Panc1 (cell line): ENCODE results near the gene RHBDL1. TPM values are rescaled to one million over a fixed set of nuclear protein-coding genes. Genes with fewer than 3 reads are reported as not detected.

ENCODE experiments used
- ATAC-seq: fragments of 200-7000 bp; cut with Tn5 transposase; 2 replicates; pipeline ENCODE4 v1.9.1; 2020; ENCODE audit warnings: mild to moderate bottlenecking, moderate library complexity
- BruUV-seq: library from RNA; stranded (reverse); fragments of 400-500 nt; replicated peaks from 2 replicates; lab custom pipeline; 2021; lab: Mats Ljungman, UMichigan
- CTCF ChIA-PET: fragments of 300-600 bp; sonication (Branson Sonifier 250); formaldehyde crosslinking; loops from one replicate; lab custom pipeline; 2022; ENCODE audit warnings: antibody characterized with exemption; lab: Charles Lee
- POLR2A ChIA-PET: fragments of 300-600 bp; sonication (Branson Sonifier 250); formaldehyde crosslinking; loops from one replicate; lab custom pipeline; 2022; ENCODE audit warnings: antibody characterized with exemption; lab: Charles Lee
- DNase-seq: peaks from one replicate; pipeline ENCODE4 v3.0.0-alpha.2; 2010; ENCODE audit warnings: low read depth, low spot score
- H3K27ac ChIP-seq: 2 replicates; pipeline ENCODE4 v1.5.1; 2011; ENCODE audit warnings: mild to moderate bottlenecking, low read length, inconsistent platforms
- H3K27me3 ChIP-seq: fragments of 200-500 bp; sonication (Bioruptor generic); 2 replicates; pipeline ENCODE4 v1.6.0; 2014; ENCODE audit warnings: low read length, inconsistent platforms; ENCODE audit not compliant: control insufficient read depth, insufficient read depth
- H3K36me3 ChIP-seq: fragments of 200-500 bp; sonication (Bioruptor generic); 2 replicates; pipeline ENCODE4 v1.5.1; 2014; ENCODE audit warnings: inconsistent platforms, mild to moderate bottlenecking, low read length, moderate library complexity; ENCODE audit not compliant: control insufficient read depth, insufficient read depth
- H3K4me1 ChIP-seq: 2 replicates; pipeline ENCODE4 v1.5.1; 2011; ENCODE audit warnings: inconsistent platforms, mild to moderate bottlenecking, low read length, moderate library complexity; ENCODE audit not compliant: control insufficient read depth, insufficient read depth
- H3K4me3 ChIP-seq, 2 experiments: 2 replicates each; pipeline ENCODE4 v1.5.1; 2011 to 2012; ENCODE audit warnings: low read depth in 2 of 2, low read length in 2 of 2, mild to moderate bottlenecking in 2 of 2, inconsistent platforms in 1 of 2, moderate library complexity in 1 of 2
- H3K9me3 ChIP-seq: fragments of 200-500 bp; sonication (Bioruptor generic); 2 replicates; pipeline ENCODE4 v1.5.1; 2014; ENCODE audit warnings: low read depth, mild to moderate bottlenecking, inconsistent platforms, low read length, moderate library complexity; ENCODE audit not compliant: control insufficient read depth, insufficient read depth
- POLR2AphosphoS5 ChIP-seq: IDR thresholded peaks from 2 replicates; pipeline ENCODE4 v1.6.1; 2012; ENCODE audit warnings: mild to moderate bottlenecking, low read depth, low read length, moderate library complexity
- REST ChIP-seq, 2 experiments: IDR thresholded peaks; 2 replicates each; pipeline ENCODE4 v1.6.1; 2011 to 2012; ENCODE audit warnings: low read depth in 2 of 2, control low read depth in 1 of 2, low read length in 1 of 2, mild to moderate bottlenecking in 1 of 2, moderate library complexity in 1 of 2; ENCODE audit not compliant: insufficient read depth in 1 of 2
- SIN3A ChIP-seq: IDR thresholded peaks from 2 replicates; pipeline ENCODE4 v1.6.1; 2012; ENCODE audit warnings: low read depth, mild to moderate bottlenecking, low read length, moderate library complexity, borderline replicate concordance; ENCODE audit not compliant: insufficient read depth
- TCF7L2 ChIP-seq: IDR thresholded peaks from 2 replicates; pipeline ENCODE4 v1.6.1; 2011; ENCODE audit warnings: mild to moderate bottlenecking, low read depth, low read length, inconsistent platforms
- in situ Hi-C: cut with HindIII; loops from 2 replicates; pipeline ENCODE4 v1.10.0; 2016; ENCODE audit warnings: low sequenced_read_pairs, low pct_unique_long_range_greater_than_20kb
- intact Hi-C: fragments of 100-400 bp; cut with micrococcal nuclease; formaldehyde crosslinking; loops from one replicate; pipeline ENCODE4 v1.10.0; 2022; ENCODE audit not compliant: unreplicated experiment
- total RNA-seq: library from RNA; stranded (reverse); gene quantifications from one replicate; pipeline ENCODE4 v1.2.1, GENCODE V29; 2021; ENCODE audit not compliant: unreplicated experiment
- TF ChIP-seq, protein P1 (sequence below): fragments of 450-650 bp; IDR thresholded peaks from 2 replicates; pipeline ENCODE4 v1.5.1; 2017; ENCODE audit warnings: mild to moderate bottlenecking

Gene RHBDL1
- total RNA-seq, 1 experiment from 2014 or later = 6.6 TPM

DNA sequence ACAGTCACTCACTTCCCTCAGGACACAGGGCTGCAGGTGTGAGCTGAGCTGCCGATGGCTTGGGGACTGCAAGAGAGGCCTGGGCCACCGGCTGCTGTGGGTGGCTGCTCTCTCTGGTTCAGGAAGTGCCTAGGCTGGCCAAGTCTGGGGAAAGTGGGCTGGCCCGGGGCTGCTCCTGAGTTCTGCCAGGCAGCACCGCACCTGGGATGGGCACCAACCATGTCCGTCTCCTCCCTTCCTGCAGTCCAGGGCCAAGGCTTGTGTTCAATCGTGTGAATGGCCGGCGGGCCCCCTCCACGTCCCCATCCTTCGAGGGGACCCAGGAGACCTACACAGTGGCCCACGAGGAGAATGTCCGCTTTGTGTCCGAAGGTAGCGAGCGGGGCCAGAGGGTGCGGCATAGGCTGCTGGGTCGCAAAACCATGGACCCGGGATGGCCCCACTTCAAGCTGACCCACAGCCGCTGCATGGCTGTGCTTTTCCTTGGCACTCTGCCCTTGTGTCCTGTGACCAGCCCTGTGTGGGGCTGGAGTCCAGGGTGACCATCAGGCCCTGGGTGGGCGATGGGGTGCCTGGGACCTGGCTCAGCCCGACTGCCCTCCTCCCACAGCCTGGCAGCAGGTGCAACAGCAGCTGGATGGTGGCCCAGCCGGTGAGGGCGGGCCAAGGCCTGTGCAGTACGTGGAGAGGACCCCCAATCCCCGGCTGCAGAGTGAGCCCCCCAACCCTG, 28.1 kb upstream of the RHBDL1 start:
- intact Hi-C loops = no loop called here
- TF ChIP-seq, protein P1, sequence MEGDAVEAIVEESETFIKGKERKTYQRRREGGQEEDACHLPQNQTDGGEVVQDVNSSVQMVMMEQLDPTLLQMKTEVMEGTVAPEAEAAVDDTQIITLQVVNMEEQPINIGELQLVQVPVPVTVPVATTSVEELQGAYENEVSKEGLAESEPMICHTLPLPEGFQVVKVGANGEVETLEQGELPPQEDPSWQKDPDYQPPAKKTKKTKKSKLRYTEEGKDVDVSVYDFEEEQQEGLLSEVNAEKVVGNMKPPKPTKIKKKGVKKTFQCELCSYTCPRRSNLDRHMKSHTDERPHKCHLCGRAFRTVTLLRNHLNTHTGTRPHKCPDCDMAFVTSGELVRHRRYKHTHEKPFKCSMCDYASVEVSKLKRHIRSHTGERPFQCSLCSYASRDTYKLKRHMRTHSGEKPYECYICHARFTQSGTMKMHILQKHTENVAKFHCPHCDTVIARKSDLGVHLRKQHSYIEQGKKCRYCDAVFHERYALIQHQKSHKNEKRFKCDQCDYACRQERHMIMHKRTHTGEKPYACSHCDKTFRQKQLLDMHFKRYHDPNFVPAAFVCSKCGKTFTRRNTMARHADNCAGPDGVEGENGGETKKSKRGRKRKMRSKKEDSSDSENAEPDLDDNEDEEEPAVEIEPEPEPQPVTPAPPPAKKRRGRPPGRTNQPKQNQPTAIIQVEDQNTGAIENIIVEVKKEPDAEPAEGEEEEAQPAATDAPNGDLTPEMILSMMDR = no peak
- TF ChIP-seq REST (IDR thresholded peaks at IDR 0.05; ENCODE audit: insufficient read depth in 1 of 2, low read depth in 2 of 2, low read length in 1 of 2) = no peak
- TF ChIP-seq TCF7L2 = no peak
- TF ChIP-seq POLR2AphosphoS5 = no peak
- no peak for TF ChIP-seq SIN3A
- no peaks in the 10 kb centered on the region for H3K27me3 ChIP-seq
- POLR2A ChIA-PET = no interaction called here
- no peaks in the 10 kb centered on the region for H3K36me3 ChIP-seq
- in situ Hi-C loops = no loop called here
- CTCF ChIA-PET = no interaction called here
- BruUV-seq = no TSS peak
- no peaks in the 10 kb centered on the region for H3K9me3 ChIP-seq
- peaks cover 47% of the 10 kb centered on the region for H3K4me1 ChIP-seq
- peak overlapping the region; percentile 49 for H3K27ac ChIP-seq
- no peak overlapping the region for H3K4me3 ChIP-seq
- ATAC-seq (no peak), DNase-seq (no peak)

DNA sequence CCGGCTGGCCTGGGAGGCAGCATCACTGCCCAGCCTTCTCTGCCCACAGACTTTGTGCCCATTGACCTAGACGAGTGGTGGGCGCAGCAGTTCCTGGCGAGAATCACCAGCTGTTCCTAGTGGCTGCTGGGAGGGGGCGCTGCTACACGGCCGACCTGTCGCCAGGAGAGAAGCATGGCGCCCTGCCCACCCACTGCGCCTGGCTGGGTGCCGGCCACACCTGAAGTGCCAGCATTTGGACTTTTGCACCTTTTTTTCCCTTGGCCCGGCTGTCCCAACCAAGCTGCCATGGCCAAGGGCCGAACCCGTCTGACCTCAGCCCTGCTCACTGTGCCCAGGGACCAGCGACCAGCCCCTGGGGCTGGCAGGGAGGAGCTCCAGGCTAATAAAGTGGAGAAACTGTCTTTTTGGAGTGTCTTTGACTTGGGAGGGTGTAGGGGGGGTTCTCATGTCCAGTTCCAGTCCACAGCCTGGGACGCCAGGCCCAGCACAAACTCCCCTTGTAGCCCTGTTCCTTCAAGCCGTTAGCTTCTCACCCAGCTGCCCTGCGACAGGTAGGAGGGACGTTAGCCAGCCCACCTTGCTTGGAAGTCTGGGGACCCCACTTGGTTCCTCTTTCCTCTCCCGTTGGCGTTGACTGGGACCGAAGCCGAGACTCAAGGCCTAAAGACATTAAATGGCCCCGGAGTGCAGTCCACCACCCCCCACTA, 27.2 kb upstream of the RHBDL1 start:
- BruUV-seq = TSS peak; percentile 23
- no peak for TF ChIP-seq REST (IDR thresholded peaks at IDR 0.05; ENCODE audit: insufficient read depth in 1 of 2, low read depth in 2 of 2, low read length in 1 of 2)
- TF ChIP-seq, protein P1 = peak; percentile 84; the same call in 1 of the 2 replicates
- no peaks in the 10 kb centered on the region for H3K27me3 ChIP-seq
- in situ Hi-C loops (no loop called here), intact Hi-C loops (no loop called here)
- ChIA-PET POLR2A (interaction anchor here (0.6 kb wide), 1 partner anchor 244 kb away, joined by 3 read pairs; no protein-coding TSS in a partner anchor), CTCF (no interaction called here)
- H3K27ac ChIP-seq = peak overlapping the region; percentile 78
- peak overlapping the region; percentile 56 for H3K4me3 ChIP-seq
- H3K4me1 ChIP-seq = peaks cover 42% of the 10 kb centered on the region
- H3K36me3 ChIP-seq = no peaks in the 10 kb centered on the region
- no peaks in the 10 kb centered on the region for H3K9me3 ChIP-seq
- ATAC-seq (peak; percentile 7; the same call in 1 of the 2 replicates), DNase-seq (no peak)
